C4-2B (cell line): ENCODE measurements around the gene UNC93A.
"Not testable (repeated sequence)": the region's sequence is repeated elsewhere in the genome, so short reads cannot be mapped to it uniquely, and the experiment has no call there.

Source experiments
- ZFX ChIP-seq: fragments of 450-650 bp; IDR thresholded peaks from 2 replicates; pipeline ENCODE4 v1.6.1; 2017
- TF ChIP-seq, protein P1 (sequence below): fragments of 450-650 bp; conservative IDR thresholded peaks from 2 replicates; pipeline ENCODE4 v1.5.1; 2017; ENCODE audit warnings: mild to moderate bottlenecking

DNA sequence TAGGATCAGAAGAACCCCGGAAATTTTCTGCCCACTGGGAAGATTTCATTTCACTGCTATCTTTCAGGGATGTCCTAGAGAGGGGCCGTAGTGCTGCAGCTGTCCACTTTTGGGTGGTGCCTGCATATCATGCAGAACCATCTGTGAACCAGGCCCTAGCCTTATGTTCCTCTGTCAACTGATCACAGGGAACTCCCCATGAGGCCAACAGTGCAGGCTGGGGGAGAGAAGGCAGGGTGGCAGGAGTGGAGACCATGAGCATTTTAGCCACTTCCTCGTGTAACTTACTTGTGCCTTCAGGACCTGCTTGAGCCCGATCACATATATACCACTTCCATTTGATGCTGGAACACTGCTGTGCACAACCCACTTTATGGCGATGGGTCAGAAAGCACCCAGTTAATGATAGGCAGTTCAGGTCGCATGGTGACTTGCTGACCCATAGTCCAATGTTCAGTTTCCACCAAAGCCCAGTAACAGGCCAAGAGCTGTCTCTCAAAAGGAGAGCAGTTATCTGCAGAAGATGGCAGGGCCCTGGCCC lies 48.5 kb upstream of the UNC93A start:
- TF ChIP-seq, protein P1, sequence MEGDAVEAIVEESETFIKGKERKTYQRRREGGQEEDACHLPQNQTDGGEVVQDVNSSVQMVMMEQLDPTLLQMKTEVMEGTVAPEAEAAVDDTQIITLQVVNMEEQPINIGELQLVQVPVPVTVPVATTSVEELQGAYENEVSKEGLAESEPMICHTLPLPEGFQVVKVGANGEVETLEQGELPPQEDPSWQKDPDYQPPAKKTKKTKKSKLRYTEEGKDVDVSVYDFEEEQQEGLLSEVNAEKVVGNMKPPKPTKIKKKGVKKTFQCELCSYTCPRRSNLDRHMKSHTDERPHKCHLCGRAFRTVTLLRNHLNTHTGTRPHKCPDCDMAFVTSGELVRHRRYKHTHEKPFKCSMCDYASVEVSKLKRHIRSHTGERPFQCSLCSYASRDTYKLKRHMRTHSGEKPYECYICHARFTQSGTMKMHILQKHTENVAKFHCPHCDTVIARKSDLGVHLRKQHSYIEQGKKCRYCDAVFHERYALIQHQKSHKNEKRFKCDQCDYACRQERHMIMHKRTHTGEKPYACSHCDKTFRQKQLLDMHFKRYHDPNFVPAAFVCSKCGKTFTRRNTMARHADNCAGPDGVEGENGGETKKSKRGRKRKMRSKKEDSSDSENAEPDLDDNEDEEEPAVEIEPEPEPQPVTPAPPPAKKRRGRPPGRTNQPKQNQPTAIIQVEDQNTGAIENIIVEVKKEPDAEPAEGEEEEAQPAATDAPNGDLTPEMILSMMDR = not testable (repeated sequence)
- not testable (repeated sequence) for TF ChIP-seq ZFX
